GM21367 (cell line): ENCODE results near the gene TTBK1.

Experiments
- ATAC-seq: cut with Tn5 transposase; IDR thresholded peaks from one replicate; pipeline ENCODE4 v1.9.1; 2021; ENCODE audit not compliant: unreplicated experiment

TTBK1 gene

GRCh38 chr6:43285832-43286231, 42.6 kb downstream of the TTBK1 start:
- no peak for ATAC-seq

- ATAC-seq, result no peak
Measured at GRCh38 chr6:43286456-43286979, 43.2 kb downstream of the TTBK1 start.

DNA sequence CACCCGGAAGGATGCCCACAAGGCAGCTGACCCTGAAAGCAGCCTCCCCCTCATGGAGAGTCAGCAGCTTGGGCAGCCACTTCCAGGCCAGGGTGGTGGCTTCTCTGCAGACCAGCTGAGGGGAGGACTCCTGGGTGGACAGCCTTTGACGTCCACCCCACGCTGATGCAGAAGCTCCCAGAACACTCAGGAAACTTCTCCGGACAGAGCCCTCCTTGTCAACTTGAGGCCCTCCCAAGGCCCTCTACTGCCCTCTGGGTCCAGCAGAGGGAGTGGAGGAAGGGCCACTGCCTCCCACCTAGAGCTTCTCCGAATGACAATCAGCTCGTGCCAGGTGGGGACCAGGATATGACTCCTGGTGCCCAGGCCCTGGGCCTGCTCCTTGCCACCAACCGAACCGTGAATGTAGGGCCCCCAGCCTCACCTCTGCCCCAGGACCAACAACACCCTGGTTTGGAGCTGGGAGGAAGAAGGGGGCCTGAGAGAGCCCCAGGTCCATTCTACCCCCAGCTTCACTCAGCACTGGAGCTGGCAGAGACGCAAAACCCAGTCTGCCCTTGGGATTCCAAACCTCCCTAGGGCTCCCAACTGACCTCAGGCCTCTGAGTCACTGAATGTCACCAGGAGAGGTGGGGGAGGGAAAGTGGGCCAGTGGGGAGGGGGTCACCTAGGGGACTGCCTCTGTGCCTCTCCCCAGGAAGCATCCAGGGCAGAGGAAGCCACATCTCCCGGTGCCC, 43.9 kb downstream of the TTBK1 start:
- ATAC-seq, result no peak

DNA sequence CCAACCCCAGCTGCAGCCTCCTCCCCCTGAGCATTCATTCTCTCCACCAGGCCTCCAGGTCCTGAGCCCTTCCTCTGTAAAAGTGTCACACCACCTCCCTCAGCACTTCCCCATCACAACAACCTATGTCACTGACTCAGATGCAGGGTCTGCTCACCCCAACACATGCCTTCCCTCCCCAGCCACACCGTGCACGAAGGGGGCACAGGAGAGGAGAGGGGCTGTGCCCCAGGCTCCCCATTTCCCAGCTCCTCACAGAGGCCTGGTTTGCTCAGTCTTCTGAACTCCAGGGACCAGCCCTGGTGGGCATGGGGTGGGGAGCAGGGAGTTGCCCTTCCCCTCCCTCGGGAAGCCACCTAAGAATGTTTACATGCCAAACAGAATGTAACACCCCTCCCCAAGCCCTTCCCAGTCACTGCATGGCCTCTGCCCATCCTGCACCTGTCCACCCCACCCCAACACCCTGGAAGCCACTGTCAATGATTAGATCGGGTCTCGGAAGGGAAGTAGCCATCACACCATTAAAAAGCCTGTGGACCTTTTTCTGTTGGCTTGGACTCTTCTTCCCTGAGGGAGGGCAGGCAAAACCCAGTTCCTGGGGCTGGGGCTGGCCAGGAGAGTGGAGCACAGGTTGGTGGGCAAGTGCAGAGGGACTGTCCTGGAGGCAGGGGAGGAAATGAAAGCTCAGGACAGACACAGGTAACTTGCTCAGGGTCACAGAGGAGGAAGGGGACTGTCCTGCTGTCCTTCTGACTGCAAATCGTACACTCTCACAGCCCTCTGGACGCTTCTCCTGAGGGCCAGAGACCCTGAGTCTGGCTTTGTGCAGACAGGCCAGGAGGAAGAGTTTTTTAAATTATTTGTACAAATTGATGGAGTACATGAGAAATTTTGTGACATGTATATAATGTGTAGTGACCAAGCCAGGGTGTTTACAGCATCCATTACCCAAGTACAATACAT, 44.7 kb downstream of the TTBK1 start:
- no peak for ATAC-seq

DNA sequence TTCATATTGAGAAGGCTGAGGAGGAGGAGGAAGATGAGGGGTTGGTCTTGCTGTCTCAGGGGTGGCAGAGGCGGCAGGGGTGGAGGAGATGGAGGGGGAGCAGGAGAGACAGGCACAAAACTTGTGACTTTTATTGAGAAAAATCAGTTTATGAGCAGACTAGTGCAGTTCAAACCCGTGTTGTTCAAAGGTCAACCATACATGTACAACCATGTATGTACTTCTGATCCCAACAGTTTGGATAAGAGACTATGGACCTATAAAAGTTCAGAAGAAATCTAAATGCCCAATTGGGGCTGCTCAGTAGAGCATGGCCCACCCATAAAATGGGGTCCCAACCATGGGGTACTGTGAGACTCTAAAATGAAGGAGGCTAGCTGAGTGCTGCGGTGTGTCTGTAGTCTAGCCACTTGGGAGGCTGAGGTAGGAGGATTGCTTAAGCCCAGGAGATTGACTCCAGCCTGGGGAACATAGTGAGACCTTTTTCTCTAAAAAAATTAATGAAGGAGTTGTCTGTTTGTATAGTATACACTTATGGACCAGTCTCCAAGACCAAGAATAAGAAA, 47.1 kb downstream of the TTBK1 start:
- ATAC-seq, result no peak

DNA sequence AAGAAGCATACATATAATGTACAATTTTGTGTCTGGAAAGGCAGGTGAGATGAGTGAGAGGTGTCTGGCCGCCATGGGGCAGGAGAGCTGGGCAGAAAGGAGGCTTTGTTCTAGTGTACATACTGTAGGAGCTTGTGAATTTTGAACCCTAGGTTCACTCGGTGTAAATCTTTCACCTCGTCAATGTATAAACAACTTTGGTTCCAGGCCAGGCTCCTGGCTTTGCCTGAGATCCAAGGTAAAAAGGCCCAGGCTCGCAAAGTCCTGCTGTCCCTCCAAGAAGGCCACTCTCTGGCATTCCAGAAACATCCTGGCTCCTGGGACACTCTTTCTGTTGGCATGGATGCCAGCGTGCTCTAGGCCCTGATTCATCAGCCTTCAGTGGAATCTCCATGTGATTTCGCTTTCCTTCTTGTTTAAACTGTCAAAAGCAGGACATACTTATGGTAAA, 47.6 kb downstream of the TTBK1 start:
- no peak for ATAC-seq

- ATAC-seq, result no peak
Measured at GRCh38 chr6:43291708-43292107, 48.4 kb downstream of the TTBK1 start.

DNA sequence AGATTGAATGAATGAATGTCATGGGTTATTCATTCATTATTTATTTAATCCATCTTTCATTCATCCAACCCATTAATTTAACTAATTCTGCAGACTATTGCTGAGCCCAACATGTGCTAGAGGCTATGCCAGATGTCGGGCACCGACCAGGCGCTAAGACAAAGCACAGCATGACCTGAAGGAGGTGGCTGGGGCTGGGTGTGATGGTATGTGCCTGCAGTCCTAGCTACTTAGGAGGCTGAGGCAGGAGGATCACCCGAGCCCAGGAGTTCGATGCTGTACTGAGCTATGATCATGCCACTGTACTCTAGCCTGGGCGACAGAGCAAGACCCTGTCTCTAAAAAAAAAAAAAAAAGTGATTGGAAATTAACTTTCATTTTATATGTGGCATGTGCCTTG, 49.1 kb downstream of the TTBK1 start:
- no peak for ATAC-seq

- no peak for ATAC-seq
Measured at GRCh38 chr6:43292763-43293318, 49.6 kb downstream of the TTBK1 start.

- no peak for ATAC-seq
Measured at GRCh38 chr6:43293698-43294097, 50.4 kb downstream of the TTBK1 start.

DNA sequence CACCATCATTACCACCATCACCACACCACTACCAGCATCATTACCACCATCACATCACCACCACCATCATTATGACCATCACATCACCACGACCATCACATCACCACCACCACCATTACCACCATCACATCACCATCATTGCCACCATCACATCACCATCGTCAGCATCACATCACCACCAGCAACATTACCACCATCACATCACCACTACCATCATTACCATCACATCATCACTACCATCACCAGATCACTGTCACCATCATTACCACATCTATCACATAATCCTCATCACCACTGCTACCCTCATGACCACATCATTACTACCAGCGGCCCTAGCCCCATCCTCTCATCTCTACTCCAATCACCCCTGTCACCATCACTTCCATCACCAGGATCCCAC, 51.3 kb downstream of the TTBK1 start:
- ATAC-seq, result no peak

DNA sequence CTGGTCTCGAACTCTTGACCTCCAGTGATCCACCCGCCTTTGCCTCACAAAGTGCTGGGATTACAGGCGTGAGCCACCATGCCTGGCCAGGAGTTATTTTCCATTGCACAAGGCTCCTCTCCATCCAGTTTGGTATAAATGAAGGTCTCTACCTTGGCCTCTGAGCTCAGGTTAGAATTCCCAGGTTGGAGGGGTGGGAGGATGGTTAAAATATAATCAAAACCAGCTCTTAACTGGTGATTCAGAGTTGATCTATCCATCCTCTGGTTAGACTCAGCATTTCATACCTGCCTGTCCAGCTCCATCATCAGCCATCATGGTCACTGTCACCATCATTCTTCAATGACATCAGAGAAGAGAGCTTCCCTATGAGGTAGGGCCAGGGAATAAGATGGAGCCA, 52.2 kb downstream of the TTBK1 start:
- ATAC-seq, result no peak

DNA sequence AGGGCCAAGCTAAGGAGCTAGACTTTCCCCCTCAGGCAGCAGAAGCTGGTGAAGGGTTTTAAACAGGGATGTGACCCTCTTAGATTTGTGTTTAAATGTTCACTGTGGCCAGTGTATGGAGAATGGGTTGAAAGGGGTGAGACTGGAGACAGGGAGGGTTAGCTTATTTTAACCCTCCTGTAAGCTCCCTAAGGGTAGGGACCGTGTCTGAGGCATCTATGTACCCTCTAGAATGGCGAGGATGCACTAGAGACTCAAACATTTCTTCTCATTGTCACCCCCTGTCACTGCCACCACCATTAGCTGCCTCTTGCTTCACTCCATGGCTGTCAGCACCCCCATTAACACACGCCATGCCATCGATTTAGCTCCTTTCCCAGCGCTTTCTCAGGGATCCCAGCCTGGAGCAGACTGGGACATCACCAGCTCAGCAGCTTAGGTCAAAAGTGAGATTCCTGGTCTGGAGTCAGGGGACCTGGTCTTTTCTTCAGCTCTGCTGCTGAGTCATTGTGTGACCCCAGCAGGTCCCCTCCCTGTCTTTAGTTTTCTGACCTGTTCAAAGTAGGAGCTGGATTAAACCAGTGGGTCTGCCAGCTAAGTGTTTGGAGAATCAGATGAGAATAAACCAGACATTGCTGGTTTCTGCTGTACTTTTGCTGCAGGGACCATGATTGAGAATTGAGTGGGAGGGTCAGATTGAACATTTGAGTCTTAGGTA, 53.7 kb downstream of the TTBK1 start:
- no peak for ATAC-seq

GRCh38 chr6:43297644-43298564, 54.6 kb downstream of the TTBK1 start, which contains the start of gene SLC22A7:
Gene SLC22A7, plus strand, starts transcription at chr6:43298260. Its CDS starts 99 bp downstream, at chr6:43298359.
- ATAC-seq, result no peak

DNA sequence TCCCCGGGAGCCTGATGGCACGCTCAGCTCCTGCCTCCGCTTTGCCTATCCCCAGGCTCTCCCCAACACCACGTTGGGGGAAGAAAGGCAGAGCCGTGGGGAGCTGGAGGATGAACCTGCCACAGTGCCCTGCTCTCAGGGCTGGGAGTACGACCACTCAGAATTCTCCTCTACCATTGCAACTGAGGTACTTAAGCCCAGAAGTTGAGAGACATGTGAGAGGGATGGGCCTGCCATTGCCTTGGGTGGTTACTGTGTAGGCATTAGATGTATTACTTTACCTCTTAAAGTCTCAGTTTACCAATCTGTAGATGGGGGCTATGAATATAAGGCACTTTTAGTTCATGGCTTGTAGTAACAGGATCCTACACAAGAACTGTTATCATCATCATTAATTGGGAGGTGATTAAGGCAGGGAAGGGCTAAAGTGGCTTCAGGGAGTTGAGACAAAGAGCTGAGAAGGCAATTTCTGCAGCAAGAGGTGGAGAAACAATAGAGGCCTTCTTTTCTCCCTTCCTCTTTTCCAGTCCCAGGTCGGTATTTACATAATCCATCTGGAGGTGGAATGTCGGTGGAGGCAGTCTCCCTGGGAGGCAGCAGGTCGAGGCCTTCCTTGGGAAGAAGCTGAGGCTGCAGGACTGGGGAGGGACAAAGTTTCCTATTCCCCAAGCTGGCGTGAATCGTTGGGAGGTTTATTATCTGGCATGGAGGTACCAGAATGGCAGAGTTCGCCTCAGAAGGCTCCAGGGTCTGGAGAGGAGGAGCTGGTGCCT, 55.5 kb downstream of the TTBK1 start:
- no peak for ATAC-seq

- no peak for ATAC-seq
Measured at GRCh38 chr6:43299338-43300293, 56.3 kb downstream of the TTBK1 start.

- ATAC-seq, result no peak
Measured at GRCh38 chr6:43301081-43301870, 58.0 kb downstream of the TTBK1 start.
